Measurements from ENCODE around the gene SLC2A9.

SLC2A9 gene

DNA sequence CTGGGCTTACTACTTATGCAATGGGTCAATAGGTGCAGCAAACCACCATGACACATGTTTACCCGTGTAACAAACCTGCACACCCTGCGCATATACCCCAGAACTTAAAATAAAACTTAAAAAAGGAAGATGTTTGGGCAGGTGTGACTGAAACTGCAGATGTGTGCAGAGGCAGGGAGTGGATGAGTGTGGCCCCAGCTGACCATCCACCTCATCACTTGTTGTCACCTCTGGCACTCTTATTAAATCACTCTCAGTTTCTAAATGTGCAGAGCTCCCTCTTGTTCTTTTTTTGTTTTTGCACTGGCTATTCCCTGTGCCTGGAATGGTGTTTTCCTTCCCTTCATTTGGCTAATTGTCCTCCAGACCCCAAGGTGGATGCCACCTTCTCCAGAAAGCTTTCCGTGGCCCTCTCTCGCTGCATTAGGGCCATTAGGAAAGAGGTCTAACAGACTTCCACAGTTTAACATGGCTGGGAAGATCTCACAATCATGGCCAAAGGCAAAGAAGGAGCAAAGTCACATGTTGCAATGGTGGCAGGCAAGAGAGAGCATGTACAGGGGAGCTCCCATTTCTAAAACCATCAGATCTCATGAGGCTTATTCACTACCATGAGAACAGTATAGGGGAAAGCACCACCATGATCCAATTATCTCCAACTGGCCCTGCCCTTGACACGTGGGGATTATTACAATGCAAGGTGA, 58.5 kb downstream of the SLC2A9 start:
- no peak for DNase-seq (ENCODE audit: low read depth)

DNA sequence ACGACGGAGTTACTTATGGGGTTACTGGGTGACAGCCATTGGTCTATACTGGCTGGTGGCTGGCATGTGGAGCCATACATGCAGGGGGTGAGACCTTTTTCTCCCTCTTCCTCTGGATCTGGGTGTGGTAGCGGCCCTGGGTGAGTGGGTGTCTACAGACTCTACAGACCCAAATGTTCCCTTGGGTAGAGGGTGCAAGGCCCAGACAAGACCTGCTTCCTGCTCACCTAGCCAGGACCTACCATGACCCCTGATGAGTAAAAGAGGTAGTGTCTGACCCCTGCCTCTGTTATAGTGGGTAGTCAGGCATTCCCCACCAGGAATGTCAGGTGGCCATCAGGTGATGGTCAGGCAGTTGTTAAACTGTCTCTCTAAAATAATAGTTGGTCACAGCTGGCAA, 66.8 kb downstream of the SLC2A9 start:
- no peak for DNase-seq (ENCODE audit: low read depth)

DNA sequence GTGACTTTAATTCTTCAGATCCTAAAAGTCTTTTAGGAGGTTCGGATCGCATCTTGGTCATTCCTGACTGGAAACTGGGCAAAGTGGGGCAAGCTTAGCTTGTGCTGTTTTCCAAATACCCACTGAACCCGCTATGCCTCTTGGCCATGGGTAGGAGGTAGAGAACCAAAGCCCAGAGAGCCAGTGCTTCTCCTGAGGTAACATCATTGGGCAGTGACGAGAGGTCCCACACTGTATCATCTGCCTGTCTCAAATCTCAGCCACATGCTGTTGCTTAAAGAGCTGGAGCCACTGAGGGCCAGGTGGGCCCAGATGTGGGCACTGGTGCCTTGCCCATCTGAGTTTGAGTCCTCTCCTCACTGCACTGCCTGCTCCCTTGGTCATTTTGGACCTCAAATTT, 68.2 kb downstream of the SLC2A9 start:
- DNase-seq (ENCODE audit: low read depth), result no peak

DNA sequence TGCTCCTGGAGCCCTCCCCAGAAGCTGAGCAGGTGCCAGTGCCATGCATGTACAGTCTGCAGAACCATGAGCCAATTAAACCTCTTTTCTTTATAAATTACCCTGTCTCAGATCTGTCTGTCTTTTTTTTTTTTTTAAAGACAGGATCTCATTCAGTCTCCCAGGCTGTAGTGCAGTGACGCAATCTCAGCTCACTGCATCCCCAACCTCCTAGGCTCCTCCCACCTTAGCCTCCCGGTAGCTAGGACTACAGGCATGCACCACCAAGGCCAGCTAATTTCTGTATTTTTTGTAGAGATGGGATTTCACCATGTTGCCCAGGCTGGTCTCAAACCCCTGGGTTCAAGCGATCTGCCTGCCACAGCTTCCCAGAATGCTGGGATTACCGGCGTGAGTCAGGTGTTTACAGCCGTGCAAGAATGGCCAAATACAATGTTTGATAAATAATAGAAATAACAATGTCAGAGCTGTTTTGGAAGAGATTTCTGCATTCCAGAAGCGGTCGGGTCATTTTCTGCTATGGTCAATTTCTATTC, 68.8 kb downstream of the SLC2A9 start:
- no peak for DNase-seq (ENCODE audit: low read depth)

DNA sequence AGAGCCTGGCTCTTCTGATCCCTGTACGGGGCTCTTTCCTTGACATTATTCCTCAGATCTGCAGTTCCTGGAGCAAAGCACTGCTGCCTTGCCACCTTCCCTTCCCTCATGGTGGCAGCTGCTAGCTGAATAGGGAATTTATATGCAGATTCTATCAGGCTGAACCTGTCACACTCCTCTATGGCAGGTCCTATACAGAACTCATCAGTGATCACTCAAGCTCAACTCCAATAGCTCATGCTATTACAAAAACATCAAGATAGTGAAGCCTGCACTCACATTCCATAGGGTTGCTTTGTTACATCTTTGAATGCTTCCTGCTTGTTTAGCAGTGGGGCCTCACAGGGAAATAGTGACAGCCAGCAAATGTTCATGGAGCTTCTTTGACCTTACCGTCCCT, 71.7 kb downstream of the SLC2A9 start:
- no peak for DNase-seq (ENCODE audit: low read depth)

DNA sequence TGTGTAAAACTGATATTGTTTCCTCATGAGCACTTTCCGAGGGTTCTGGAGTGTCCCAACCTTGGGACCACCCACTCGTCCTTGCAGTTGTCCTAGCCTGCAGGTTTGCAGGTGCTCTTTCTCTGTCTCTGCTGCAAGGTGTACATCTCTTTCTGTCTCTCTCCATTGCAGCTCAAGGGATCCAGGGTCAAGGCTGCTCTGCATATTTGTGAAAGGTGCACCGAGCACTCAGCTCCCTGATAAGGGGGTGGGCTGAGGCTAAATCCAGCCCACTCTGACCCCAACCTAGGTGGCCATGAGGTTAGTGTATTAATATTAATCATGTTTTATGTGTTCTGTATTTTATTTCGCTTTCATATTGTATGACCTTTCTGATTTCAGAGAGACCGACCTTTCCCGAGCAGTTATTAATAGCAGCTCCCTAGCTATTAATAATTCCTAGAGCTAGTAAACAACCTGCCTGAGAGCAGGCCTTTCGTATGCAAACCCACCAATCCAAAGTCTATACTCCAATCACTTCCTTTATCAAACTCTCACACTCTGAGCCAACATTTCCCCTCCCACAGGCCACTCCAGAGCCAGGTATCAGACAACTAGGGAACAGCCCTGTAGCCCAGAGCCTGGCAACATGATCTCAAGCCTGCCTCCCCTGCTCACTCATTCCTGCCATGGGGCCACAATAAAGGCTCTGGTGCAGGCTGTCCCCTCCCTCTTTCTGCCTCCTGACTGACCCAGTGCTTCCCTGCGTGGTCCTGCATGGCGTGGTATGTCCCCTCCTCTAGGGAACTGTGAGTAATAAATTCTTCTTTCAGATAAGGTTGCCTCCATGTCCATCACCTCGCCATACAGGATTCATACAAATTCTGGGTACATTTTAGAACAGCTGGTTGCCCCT, 73.9 kb downstream of the SLC2A9 start:
- no peak for DNase-seq (ENCODE audit: low read depth)

DNA sequence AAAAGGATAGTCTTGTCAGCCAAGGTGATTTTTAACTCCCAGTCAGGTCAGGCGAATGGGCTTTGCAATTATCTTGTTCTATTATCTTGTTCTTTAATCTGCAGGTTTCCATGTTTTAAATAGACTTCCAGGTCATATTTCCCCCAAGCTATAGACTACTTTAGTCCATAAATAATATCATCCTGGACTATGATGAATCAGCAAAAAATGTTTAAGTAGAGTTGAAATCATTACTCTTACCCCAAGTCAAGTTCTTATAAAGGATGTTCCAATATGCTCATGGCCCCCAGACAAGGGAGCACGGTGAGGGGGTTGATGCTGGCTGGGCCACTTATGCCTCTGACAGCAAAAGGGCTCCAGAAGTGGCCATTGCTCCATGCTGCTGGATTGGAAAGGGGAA, 75.1 kb downstream of the SLC2A9 start:
- no peak for DNase-seq (ENCODE audit: low read depth)

DNA sequence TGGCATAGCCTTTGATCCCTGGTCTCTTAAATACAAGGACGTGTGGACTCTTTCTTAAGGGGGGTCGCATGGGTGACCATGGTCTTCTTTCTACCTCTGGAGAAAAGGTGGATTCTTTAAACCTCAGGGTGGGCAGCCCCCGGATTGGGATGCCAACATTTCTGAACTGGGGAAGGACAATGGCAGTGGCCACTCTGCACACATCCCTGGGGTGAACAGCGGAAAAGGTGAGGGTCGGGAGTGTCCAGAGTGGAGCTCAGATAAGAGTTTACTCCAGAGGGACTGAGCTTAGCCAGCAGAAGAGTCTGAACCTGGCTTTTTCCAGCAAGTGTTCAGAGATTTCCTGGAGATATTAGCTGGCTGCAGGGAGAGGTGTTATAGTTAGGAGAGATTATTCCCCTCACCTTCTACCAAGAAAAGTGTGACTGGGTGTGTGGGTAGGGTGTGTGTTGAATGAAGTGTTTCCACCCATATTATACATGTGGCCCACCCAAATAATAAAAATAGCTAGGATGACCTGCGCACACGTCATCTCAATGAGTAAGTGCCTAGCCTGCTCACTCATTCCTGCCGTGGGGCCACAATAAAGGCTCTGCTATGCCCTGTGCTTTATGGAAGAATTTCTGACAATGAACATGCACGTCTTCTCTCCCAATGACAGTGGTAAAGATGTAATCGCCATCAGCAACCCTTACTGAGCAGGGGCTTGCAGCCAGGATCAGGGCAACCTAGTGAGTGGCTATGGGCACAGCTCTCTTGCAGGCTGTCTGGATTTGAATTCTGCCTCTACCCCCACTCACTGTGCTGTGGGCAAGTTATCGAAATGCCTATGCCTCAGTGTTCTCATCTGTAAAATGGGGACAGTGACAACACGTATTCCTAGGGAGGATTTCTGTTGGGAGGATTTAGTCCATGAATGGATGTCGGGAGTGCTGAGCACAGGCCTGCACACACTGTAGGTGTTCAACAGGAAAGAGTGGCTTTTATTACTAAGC, 76.6 kb downstream of the SLC2A9 start:
- no peak for DNase-seq (ENCODE audit: low read depth)

DNA sequence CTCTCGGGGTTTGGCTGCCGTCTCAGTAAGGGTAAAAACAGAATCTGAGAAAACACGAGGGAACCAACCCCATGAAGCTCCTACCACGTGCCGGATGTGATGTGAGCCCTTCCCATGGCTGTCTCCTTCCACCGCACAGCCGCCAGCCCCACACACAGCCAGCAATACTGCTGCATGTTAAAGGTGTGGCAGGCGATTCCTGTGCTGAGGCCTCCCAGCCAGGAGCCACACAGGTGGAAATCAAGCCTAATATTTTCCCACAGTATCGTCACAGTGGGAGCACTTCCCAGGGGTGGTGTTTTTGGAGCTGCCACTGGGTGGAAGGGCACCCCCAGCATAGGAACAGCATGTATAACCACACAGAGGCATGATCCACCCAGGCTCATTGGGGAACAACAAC, 77.5 kb downstream of the SLC2A9 start:
- no peak for DNase-seq (ENCODE audit: low read depth)

DNA sequence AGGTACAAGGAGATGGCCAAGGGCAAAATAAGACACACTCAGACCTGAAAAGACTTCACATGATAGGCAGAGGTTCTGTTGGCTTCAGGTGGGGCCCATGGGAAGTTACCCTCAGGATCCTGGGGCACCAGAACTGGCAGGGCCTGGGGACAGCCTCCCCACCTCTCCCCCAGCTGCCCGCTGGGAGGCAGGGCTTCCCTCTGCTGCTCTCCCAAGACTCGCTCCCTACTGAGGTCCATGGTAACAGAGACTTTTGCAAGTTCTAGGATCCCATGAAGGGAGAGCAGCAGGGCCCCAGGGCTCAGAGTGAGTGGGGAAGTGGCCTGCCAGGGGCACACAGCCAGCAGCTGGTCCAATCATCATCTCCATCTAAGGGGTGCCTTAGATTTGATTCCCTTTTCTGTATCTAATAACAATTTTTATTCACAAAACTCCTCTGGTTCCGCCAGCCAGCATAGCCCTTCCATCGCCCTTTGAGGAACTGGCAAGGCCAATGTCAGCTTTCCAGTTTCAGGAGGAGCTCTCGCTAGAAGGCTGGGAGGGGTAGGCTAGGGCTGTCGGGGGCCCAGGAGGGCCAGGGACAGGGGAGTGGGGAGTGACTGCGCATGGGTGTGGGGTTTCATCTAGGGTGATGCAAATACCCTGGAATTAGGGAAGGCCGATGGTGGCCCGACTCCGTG, 78.2 kb downstream of the SLC2A9 start:
- DNase-seq (ENCODE audit: low read depth), result no peak

DNA sequence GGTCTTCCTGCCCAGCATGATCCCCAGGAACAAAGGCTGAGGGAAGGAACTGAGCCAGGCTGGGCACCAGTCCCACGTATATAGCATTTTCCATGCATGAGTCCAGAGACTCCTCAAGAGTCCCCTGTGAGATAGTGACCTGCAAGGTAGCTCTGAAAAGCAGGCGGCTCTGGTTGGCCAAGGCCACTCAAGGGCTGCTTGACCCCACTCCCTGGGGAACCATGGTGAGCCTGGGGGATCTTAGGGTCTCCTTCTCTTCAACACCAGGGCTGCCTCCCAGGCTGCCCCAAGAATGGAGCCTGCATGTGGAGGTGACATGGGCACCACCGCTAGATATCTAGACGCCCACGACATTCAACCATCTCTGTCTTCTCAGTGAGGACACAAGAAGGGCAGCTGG, 79.2 kb downstream of the SLC2A9 start:
- DNase-seq (ENCODE audit: low read depth), result no peak

DNA sequence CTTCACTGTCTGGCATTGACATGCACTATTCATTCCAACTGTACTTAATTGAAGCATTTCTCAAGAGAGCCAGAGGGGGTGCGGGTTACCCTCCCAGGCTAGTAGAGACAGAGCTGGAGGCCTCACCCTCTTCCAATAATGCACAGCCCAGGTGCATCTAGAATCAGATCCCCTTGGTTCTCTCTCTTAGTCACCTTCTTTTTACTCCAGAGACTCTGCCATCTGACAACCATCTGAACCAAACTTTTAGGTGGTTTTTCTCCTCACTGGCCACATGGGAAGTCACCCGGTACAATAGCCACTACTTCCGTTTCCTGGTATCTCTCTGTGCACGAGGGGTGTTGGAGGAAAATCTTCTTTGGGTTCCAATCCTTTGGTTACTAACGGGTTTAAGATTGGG, 81.3 kb downstream of the SLC2A9 start:
- DNase-seq (ENCODE audit: low read depth), result no peak

DNA sequence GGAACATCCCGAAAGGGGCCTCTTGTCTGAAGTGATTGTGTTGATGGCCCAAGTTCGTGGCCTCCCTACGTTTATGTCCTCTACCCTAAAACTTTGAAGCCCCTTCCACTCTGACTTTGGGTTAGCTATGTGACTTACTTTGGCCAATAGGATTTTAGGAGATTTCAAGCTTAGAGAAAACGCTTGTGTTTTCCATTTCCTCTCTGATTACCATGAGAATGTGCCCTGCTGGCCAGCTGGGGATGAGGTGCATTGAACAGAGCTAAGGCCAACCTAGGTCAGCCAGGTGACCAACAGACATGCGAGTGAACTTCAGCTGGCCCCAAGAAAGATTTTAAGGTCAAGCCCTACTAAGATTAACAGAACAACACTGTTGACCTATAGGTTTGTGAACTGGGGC, 82.4 kb downstream of the SLC2A9 start:
- DNase-seq (ENCODE audit: low read depth), result no peak

DNA sequence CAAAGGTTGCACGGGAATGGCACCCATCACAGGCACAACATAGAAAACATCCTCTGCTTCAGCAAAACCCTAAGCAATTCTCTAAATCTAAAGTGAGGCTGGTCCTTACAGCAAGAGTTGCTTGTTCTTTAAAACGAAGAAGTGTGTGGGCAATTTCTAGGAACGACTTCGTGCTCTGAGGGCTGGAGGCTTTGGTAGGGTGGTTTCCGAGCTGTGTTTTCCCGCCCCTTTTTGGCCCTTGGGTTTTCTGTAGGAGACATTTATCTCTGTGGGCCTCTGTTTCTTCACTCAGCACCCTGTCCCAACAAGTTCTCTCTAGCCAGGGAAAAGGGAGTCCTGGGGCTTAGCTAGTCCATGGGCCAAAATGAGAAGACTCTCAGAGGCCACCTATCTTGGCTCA, 84.2 kb downstream of the SLC2A9 start:
- no peak for DNase-seq (ENCODE audit: low read depth)

DNA sequence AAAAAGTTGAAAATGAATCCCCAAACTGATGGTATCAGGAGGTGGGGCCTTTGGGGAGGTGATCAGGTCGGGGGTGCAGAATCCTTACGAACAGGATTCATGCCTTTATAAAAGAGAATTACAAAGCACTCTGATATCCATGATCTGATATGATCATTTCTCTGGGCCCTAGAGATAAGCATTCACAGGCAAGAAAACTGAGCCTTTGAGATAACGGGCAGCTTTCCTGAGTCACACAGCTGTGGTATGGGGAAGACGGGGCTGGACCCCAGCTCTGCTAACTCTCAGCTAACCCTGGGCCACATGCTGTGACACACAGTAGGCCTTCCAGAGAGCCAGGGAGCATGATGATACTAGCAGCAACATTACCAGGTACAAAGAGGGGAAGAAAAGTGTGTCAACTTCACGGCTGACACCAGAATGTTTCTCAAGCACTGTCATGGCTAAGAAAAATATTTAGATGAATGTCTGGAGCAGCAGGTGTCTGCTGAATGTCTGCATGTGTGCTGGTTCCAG, 85.1 kb downstream of the SLC2A9 start:
- no peak for DNase-seq (ENCODE audit: low read depth)

DNA sequence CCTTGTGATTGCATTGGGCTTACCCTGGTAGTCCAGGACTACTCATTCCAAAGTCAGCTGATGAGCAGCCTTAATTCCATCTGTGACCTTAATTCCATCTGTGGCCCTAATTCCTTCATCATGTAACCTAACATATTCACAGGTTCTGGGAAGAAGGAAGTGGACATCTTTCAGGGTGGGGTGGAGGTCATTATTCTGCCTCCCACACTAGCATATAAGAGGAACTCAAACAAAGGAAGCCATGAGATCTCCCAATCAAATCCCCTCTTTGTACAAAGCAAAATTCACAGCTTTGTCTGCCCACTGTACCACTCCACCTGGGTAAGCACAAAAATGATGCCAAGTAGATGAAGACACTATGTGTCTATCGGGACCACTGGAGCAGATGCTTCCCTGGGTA, 87.3 kb downstream of the SLC2A9 start:
- DNase-seq (ENCODE audit: low read depth), result no peak

DNA sequence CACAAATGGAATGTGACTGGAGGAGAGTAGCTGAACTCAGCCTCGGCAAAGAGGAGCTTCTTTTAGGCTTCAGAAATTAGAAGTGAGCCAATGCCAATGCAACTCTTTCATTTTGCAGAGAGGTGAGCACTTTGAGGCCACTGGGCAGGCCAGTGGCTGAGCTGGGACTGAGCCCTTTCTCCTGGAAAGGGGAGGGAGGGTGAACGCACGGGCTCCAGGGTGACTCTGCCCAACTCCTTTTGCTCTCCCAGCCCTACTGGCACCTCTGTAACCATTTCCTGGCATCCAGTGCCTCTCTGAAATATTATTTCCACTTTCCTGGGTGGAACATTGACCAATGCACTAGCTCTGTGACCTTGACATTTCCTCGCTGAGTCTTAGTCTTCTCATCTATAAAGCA, 88.1 kb downstream of the SLC2A9 start:
- no peak for DNase-seq (ENCODE audit: low read depth)

DNA sequence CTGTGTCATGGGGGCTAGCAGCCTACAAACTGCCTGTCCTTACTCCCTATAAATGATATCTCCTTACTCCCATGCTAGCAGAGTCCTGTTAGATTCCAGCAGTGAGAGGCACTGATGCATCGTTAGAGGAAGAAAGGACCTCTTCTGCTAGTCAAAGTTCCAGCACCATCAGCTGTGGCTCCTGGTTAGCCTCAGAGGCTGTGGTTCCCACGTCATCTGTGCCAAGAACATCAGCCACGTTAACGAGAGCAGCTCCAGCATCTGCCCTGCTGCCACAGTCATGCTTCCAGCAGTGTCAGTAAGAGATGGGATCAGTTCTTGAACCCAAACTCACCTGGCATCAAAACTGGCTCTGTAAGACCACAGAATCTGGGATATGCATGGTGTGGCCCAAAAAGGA, 88.5 kb downstream of the SLC2A9 start:
- DNase-seq (ENCODE audit: low read depth), result no peak

DNA sequence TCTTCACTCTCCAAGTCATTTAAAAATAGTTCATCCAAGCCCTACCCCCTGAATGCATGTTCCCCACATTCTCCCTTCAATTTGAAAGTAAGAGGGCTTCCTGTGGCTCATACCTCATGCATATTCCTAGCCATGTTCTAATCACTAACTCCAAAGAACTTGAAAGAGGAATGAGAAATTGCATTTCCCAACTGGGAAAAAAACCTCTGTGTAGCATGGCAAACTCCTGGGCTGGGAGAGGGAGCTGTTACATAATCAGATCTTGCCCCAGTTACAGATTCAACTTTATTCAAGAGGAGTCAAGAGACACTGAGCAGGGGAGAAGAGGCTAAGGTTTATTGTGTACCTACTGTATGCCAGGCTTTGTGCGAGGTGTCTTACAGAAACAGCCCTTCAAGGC, 90.2 kb downstream of the SLC2A9 start:
- DNase-seq (ENCODE audit: low read depth), result no peak

DNA sequence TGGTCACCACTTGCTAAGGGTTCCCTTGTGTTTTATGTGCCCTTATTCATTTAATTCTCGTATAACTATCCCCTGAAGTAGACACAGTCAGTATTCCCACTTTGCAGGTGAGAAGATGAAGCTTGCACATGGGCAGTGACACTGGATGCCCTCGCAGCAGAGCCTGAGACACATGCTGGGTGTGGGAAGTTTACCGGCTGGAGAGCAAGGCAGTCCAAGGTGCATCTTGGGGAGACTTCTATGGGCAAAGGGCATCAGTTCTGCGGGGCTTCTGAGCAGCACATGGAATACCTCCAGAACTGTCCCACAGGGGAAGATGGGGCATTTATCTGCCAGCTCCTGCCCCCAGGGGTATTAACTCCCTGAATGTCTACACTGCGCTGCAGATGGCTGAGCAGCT, 92.2 kb downstream of the SLC2A9 start:
- no peak for DNase-seq (ENCODE audit: low read depth)

DNA sequence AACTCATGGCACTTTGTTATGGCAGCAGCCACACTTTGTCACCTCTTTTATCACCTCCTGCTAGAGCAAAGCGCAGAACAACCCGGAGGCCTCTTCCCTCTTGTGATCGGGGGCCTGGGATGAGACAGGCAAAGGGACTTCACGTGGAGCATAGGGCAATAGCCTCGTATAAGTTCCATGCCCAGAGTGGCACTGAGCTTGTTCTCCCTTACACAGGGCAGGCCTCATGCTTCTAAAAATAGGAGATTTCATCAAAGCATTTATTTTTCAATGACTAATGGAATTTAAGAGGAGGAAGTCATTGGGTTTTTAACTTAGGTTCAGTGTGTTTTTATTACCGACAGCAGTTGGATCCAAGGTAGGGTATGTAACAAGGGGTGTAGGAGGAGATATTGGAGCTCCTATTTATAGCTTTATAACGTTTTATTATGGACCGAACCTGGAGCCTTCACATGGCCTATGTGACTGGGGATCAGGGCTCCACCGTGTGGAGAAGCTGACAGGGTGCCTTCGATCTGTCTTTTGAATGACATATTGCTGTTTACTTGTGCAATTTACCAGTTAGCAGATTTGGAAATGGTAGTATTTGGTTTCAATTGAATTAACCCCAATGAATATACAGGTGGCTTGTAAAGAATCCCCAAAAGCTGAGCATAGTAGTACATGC, 93.8 kb downstream of the SLC2A9 start:
- no peak for DNase-seq (ENCODE audit: low read depth)
